K562 (cell line): ENCODE data around the gene PLS1. TPM values are rescaled to one million over a fixed set of nuclear protein-coding genes. Genes with fewer than 3 reads are reported as not detected.

Experiments
- BACH1 ChIP-seq: fragments of 200-800 bp; sonication (Bioruptor generic); IDR thresholded peaks from 2 replicates; pipeline ENCODE4 v1.6.1; 2016; ENCODE audit warnings: missing genetic modification characterization, missing compliant biosample characterization
- BRD9 ChIP-seq: fragments of 450-650 bp; IDR thresholded peaks from 2 replicates; pipeline ENCODE4 v1.6.1; 2018; ENCODE audit warnings: low read depth; ENCODE audit not compliant: partially characterized antibody
- C11orf30 ChIP-seq: fragments of 450-650 bp; IDR thresholded peaks from 2 replicates; pipeline ENCODE4 v1.6.1; 2016; ENCODE audit warnings: low read depth, mild to moderate bottlenecking
- DNMT1 ChIP-seq: fragments of 450-650 bp; IDR thresholded peaks from 2 replicates; pipeline ENCODE4 v1.6.1; 2016; ENCODE audit warnings: antibody characterized with exemption, mild to moderate bottlenecking
- FOSL1 ChIP-seq: fragments of 200-800 bp; sonication (Bioruptor generic); conservative IDR thresholded peaks from 2 replicates; pipeline ENCODE4 v1.6.1; 2016; ENCODE audit warnings: missing genetic modification characterization, missing compliant biosample characterization
- JUND ChIP-seq, 2 experiments: IDR thresholded peaks; 2 replicates in 1 of 2; 3 replicates in 1 of 2; pipeline ENCODE4 v1.6.1; 2011; ENCODE audit warnings: borderline replicate concordance in 2 of 2, low read depth in 2 of 2, low read length in 2 of 2, improper control_type of control experiment in 1 of 2, missing biosample characterization in 1 of 2, missing genetic modification characterization in 1 of 2, missing genetic modification reagents in 1 of 2
- MAFF ChIP-seq: IDR thresholded peaks from 2 replicates; pipeline ENCODE4 v1.6.1; 2012; ENCODE audit warnings: low read length, improper control_type of control experiment
- NFE2 ChIP-seq: IDR thresholded peaks from 2 replicates; pipeline ENCODE4 v1.6.1; 2014; ENCODE audit warnings: antibody characterized with exemption, low read depth
- NFIC ChIP-seq: fragments of 450-650 bp; IDR thresholded peaks from 2 replicates; pipeline ENCODE4 v1.6.1; 2017; ENCODE audit warnings: mild to moderate bottlenecking, inconsistent platforms
- NR2C2 ChIP-seq, 2 experiments: fragments of 200-800 bp in 1 of 2; sonication (Bioruptor generic) in 1 of 2; sonication (generic) in 1 of 2; formaldehyde crosslinking in 1 of 2; IDR thresholded peaks; 2 replicates each; pipeline versions ENCODE4 v1.6.1 to v1.8.0; 2016 to 2022; ENCODE audit warnings: mild to moderate bottlenecking in 1 of 2, missing compliant biosample characterization in 1 of 2, missing genetic modification characterization in 1 of 2, missing genetic modification reagents in 1 of 2
- SMAD4 ChIP-seq: fragments of 250-450 bp; sonication (Bioruptor Pico); conservative IDR thresholded peaks from 2 replicates; pipeline ENCODE4 v1.8.0; 2021; ENCODE audit warnings: inconsistent platforms, mild to moderate bottlenecking, moderate library complexity
- TAF7 ChIP-seq: fragments of 450-650 bp; IDR thresholded peaks from 2 replicates; pipeline ENCODE4 v1.6.1; 2016; ENCODE audit warnings: missing genetic modification characterization, missing compliant biosample characterization
- TBL1XR1 ChIP-seq, 2 experiments: IDR thresholded peaks; 2 replicates each; pipeline ENCODE4 v1.6.1; 2012; ENCODE audit warnings: improper control_type of control experiment in 2 of 2, low read length in 2 of 2, mild to moderate bottlenecking in 1 of 2
- VEZF1 ChIP-seq: fragments of 200-800 bp; sonication (Bioruptor generic); IDR thresholded peaks from 2 replicates; pipeline ENCODE4 v1.6.1; 2017; ENCODE audit warnings: missing genetic modification characterization, missing compliant biosample characterization
- ZNF316 ChIP-seq: fragments of 450-650 bp; IDR thresholded peaks from 2 replicates; pipeline ENCODE4 v1.6.1; 2016
- ZNF395 ChIP-seq: fragments of 200-800 bp; sonication (Bioruptor generic); IDR thresholded peaks from 2 replicates; pipeline ENCODE4 v1.6.1; 2017; ENCODE audit warnings: missing genetic modification characterization, missing compliant biosample characterization
- ZNF583 ChIP-seq: fragments of 250-450 bp; sonication (Bioruptor Pico); IDR thresholded peaks from 2 replicates; pipeline ENCODE4 v1.4.0; 2020
- ZNF639 ChIP-seq, 2 experiments: fragments of 200-800 bp in 1 of 2; sonication (Bioruptor generic) in 1 of 2; sonication (generic) in 1 of 2; formaldehyde crosslinking in 1 of 2; IDR thresholded peaks in 1 of 2; conservative IDR thresholded peaks in 1 of 2; 2 replicates each; pipeline versions ENCODE4 v1.5.0 to v1.6.1; 2016 to 2020; ENCODE audit warnings: missing compliant biosample characterization in 1 of 2, missing genetic modification characterization in 1 of 2, missing genetic modification reagents in 1 of 2
- polyA plus RNA-seq, 8 experiments: library from polyadenylated mRNA; depleted of rRNA in 4 of 8; stranded (reverse) in 5 of 8; unstranded in 3 of 8; fragments of >200 nt; fragmentation: Nextera tagmentation in 2 of 8; fragmentation: Illumina TruSeq in 1 of 8; extraction: Ambion mirVana in 2 of 8; extraction: Trizol in 1 of 8; gene quantifications; 2 replicates each; pipeline versions ENCODE4 v1.2.1 to v1.2.3, GENCODE V29; 2011 to 2014; ENCODE audit warnings: inconsistent platforms in 1 of 8, missing spikeins in 1 of 8
- total RNA-seq, 7 experiments: library from RNA; depleted of rRNA in 6 of 7; stranded (reverse); fragments of >200 nt in 6 of 7; fragmentation: Illumina TruSeq in 2 of 7; extraction: Trizol in 2 of 7; gene quantifications; 2 replicates each; pipeline versions ENCODE4 v1.2.1 to v1.2.3, GENCODE V29; 2011 to 2021; ENCODE audit warnings: low replicate concordance in 1 of 7

The PLS1 gene
- total and polyA plus RNA-seq, 9 of the 15 experiments (the other 6 are each of a cell fraction or from before 2014, with no cell fraction given): 6.1 to 21.3 (median 13.0) TPM

- TF ChIP-seq SMAD4 (CRISPR knock-in tag) (0 out of 2 replicates have a peak, but pooled peaks have one; percentile 7), NFIC (peak; percentile 37; the same call in 1 of the 2 replicates), BRD9 (peak; percentile 31), JUND (IDR thresholded peaks at IDR 0.05; ENCODE audit: borderline replicate concordance, low read depth, low read length) (no peak), JUND (tag; IDR thresholded peaks at IDR 0.05; ENCODE audit: borderline replicate concordance, low read depth, low read length) (peak; percentile 39; the same call in 1 of the 3 replicates), MAFF (peak; percentile 97), ZNF395 (CRISPR knock-in tag) (peak; percentile 74), ZNF639 (CRISPR knock-in tag; conservative IDR thresholded peaks at IDR 0.05 in 1 of 2, IDR thresholded peaks at IDR 0.05 in 1 of 2) (0 out of 4 replicates have a peak, but pooled peaks of 1 of the 2 experiments have one; percentile 31), NR2C2 (CRISPR knock-in tag; IDR thresholded peaks at IDR 0.05) (no peak), NR2C2 (tag; IDR thresholded peaks at IDR 0.05) (0 out of 2 replicates have a peak, but pooled peaks have one; percentile 39), NFE2 (peak; percentile 98), DNMT1 (no peak), VEZF1 (CRISPR knock-in tag) (0 out of 2 replicates have a peak, but pooled peaks have one; percentile 23), C11orf30 (peak; percentile 96), FOSL1 (peak; percentile 32; the same call in 1 of the 2 replicates), ZNF583 (CRISPR knock-in tag) (no peak), ZNF316 (peak; percentile 98), BACH1 (peak; percentile 95), TAF7 (tag) (0 out of 2 replicates have a peak, but pooled peaks have one; percentile 6), TBL1XR1 (IDR thresholded peaks at IDR 0.05; ENCODE audit: low read length in 2 of 2) (no peak)
Measured at GRCh38 chr3:142652826-142653292, 56.7 kb downstream of the PLS1 start (continued).
